GM21825 (cell line): Measurements from ENCODE around the gene ATXN7L1.

Source experiments
- ATAC-seq: cut with Tn5 transposase; IDR thresholded peaks from one replicate; pipeline ENCODE4 v1.9.1; 2021; ENCODE audit warnings: mild to moderate bottlenecking, moderate library complexity; ENCODE audit not compliant: unreplicated experiment

The ATXN7L1 gene

GRCh38 chr7:105652359-105652993, 223.9 kb downstream of the ATXN7L1 start:
- ATAC-seq: peak; percentile 84

- no peak for ATAC-seq
Observed at GRCh38 chr7:105651798-105652197, 224.6 kb downstream of the ATXN7L1 start.

GRCh38 chr7:105650382-105650970, 225.9 kb downstream of the ATXN7L1 start:
- ATAC-seq: no peak

GRCh38 chr7:105649727-105650381, 226.5 kb downstream of the ATXN7L1 start:
- ATAC-seq: no peak

- no peak for ATAC-seq
Observed at GRCh38 chr7:105648561-105649401, 227.6 kb downstream of the ATXN7L1 start.

GRCh38 chr7:105647591-105647990, 228.8 kb downstream of the ATXN7L1 start:
- ATAC-seq: no peak

- no peak for ATAC-seq
Observed at GRCh38 chr7:105644937-105645336, 231.5 kb downstream of the ATXN7L1 start.

GRCh38 chr7:105643851-105644250, 232.5 kb downstream of the ATXN7L1 start:
- ATAC-seq: no peak

GRCh38 chr7:105643384-105643783, 233.0 kb downstream of the ATXN7L1 start:
- ATAC-seq: no peak

- no peak for ATAC-seq
Observed at GRCh38 chr7:105642264-105642663, 234.1 kb downstream of the ATXN7L1 start.

- no peak for ATAC-seq
Observed at GRCh38 chr7:105640956-105641810, 235.2 kb downstream of the ATXN7L1 start.

- no peak for ATAC-seq
Observed at GRCh38 chr7:105639667-105640493, 236.5 kb downstream of the ATXN7L1 start.

GRCh38 chr7:105638902-105639495, 237.4 kb downstream of the ATXN7L1 start:
- no peak for ATAC-seq

- no peak for ATAC-seq
Observed at GRCh38 chr7:105638334-105638733, 238.1 kb downstream of the ATXN7L1 start.

GRCh38 chr7:105637755-105638154, 238.6 kb downstream of the ATXN7L1 start:
- no peak for ATAC-seq

- no peak for ATAC-seq
Observed at GRCh38 chr7:105636982-105637381, 239.4 kb downstream of the ATXN7L1 start.

GRCh38 chr7:105635197-105635596, 241.2 kb downstream of the ATXN7L1 start:
- ATAC-seq: no peak

GRCh38 chr7:105625986-105626385, 250.4 kb downstream of the ATXN7L1 start:
- ATAC-seq: no peak

- no peak for ATAC-seq
Observed at GRCh38 chr7:105623906-105624305, 252.5 kb downstream of the ATXN7L1 start.
